Activated naive CD4-positive, alpha-beta T cell treated with anti-CD3 and anti-CD28 coated beads for 36 hours (primary cell): ENCODE results near the gene LYAR. TPM values are rescaled to one million over a fixed set of nuclear protein-coding genes. Genes with fewer than 3 reads are reported as not detected.

Source experiments
- CTCF ChIA-PET: fragments of 350-600 bp; sonication (Branson Sonifier 250); formaldehyde crosslinking; loops from one replicate; lab custom pipeline; 2021; ENCODE audit warnings: antibody characterized with exemption; lab: Charles Lee
- DNase-seq: peaks from one replicate; pipeline ENCODE4 v3.0.0-alpha.2; 2020
- H3K27ac Mint-ChIP-seq: one replicate; pipeline ENCODE4 v1.8.0; 2021; ENCODE audit warnings: mild to moderate bottlenecking, mixed read lengths
- H3K27me3 Mint-ChIP-seq: one replicate; pipeline ENCODE4 v1.8.0; 2021; ENCODE audit warnings: low read depth, mixed read lengths
- H3K36me3 Mint-ChIP-seq: one replicate; pipeline ENCODE4 v1.8.0; 2021; ENCODE audit warnings: low read depth, mixed read lengths
- H3K4me1 Mint-ChIP-seq: one replicate; pipeline ENCODE4 v1.8.0; 2021; ENCODE audit warnings: low read depth, mixed read lengths
- H3K4me3 Mint-ChIP-seq: one replicate; pipeline ENCODE4 v1.8.0; 2021; ENCODE audit warnings: mild to moderate bottlenecking, moderate library complexity, mixed read lengths
- H3K9me3 Mint-ChIP-seq: one replicate; pipeline ENCODE4 v1.8.0; 2021; ENCODE audit warnings: mixed read lengths
- intact Hi-C: fragments of 100-400 bp; cut with micrococcal nuclease; formaldehyde crosslinking; loops from one replicate; pipeline ENCODE4 v1.15.1; 2023
- total RNA-seq, 2 experiments: library from RNA; stranded (reverse); gene quantifications; one replicate each; pipeline ENCODE4 v1.2.3, GENCODE V29; 2021

Gene LYAR
- total RNA-seq = 10 to 100 TPM; 42.3 to 42.4 TPM

- peaks cover 55% of the 10 kb centered on the region for H3K4me1 Mint-ChIP-seq
- peak within 1 kb of the TSS; percentile 95 for H3K4me3 Mint-ChIP-seq
- no peaks in the 10 kb centered on the region for H3K27me3 Mint-ChIP-seq
- DNase-seq = peak; percentile 96
- H3K27ac Mint-ChIP-seq = peak within 1 kb of the TSS; percentile 78
- intact Hi-C loops = loop anchor here (1.0 to 2.0 kb wide), 4 partner anchors 42 to 335 kb away; partner anchors contain the start of genes NSG1 and TMEM128
- H3K36me3 Mint-ChIP-seq = peaks cover 20% of the 10 kb centered on the region
- no peaks in the 10 kb centered on the region for H3K9me3 Mint-ChIP-seq
- CTCF ChIA-PET = no interaction called here
These were observed at the start of gene LYAR, which contains the start of gene ZBTB49 for GRCh38 chr4:4289941-4290850. Gene LYAR (minus strand): TSS chr4:4290154. CDS start chr4:4283742, 6,412 bp downstream. Gene ZBTB49 (plus strand): TSS chr4:4290251. CDS start chr4:4299946, 9,695 bp downstream.

- H3K27ac Mint-ChIP-seq = no peak overlapping the region
- no peak for DNase-seq
- no peaks in the 10 kb centered on the region for H3K9me3 Mint-ChIP-seq
- CTCF ChIA-PET = interaction anchor here (1.8 kb wide), 1 partner anchor 88 kb away, joined by 8 read pairs; no protein-coding TSS in a partner anchor
- peaks cover 13% of the 10 kb centered on the region for H3K4me1 Mint-ChIP-seq
- H3K4me3 Mint-ChIP-seq = no peak overlapping the region
- H3K27me3 Mint-ChIP-seq = no peaks in the 10 kb centered on the region
- intact Hi-C loops = loop anchor here (5.0 kb wide), 1 partner anchor 352 kb away; no protein-coding TSS in a partner anchor
- H3K36me3 Mint-ChIP-seq = no peaks in the 10 kb centered on the region
These were observed 49.6 kb upstream of the LYAR start for GRCh38 chr4:4339504-4340085.

GRCh38 chr4:4338210-4339001 is 48.5 kb upstream of the LYAR start:
- Mint-ChIP-seq H3K9me3 (no peaks in the 10 kb centered on the region), H3K4me3 (no peak overlapping the region), H3K36me3 (no peaks in the 10 kb centered on the region), H3K27me3 (no peaks in the 10 kb centered on the region), H3K27ac (no peak overlapping the region), H3K4me1 (peaks cover 15% of the 10 kb centered on the region)
- CTCF ChIA-PET = interaction anchor here (1.1 to 1.8 kb wide), 3 partner anchors 78 to 87 kb away, joined by 3 to 8 read pairs (median 7); no protein-coding TSS in a partner anchor
- DNase-seq = no peak
- intact Hi-C loops = loop anchor here (5.0 kb wide), 1 partner anchor 351 kb away; no protein-coding TSS in a partner anchor

GRCh38 chr4:4334798-4335520 is 45.0 kb upstream of the LYAR start:
- intact Hi-C loops = loop anchor here (1.0 to 5.0 kb wide), 5 partner anchors 45 to 348 kb away; partner anchors contain the start of genes LYAR, TMEM128 and ZBTB49
- CTCF ChIA-PET = interaction anchor here (2.3 to 3.6 kb wide), 2 partner anchors 75 to 83 kb away, joined by 8 to 15 read pairs; no protein-coding TSS in a partner anchor
- Mint-ChIP-seq H3K27me3 (no peaks in the 10 kb centered on the region), H3K9me3 (no peaks in the 10 kb centered on the region), H3K27ac (no peak overlapping the region), H3K4me3 (no peak overlapping the region), H3K36me3 (no peaks in the 10 kb centered on the region), H3K4me1 (peaks cover 8% of the 10 kb centered on the region)
- DNase-seq = peak; percentile 88

GRCh38 chr4:4333265-4333706 is 43.3 kb upstream of the LYAR start:
- no peak overlapping the region for H3K4me3 Mint-ChIP-seq
- no peak overlapping the region for H3K27ac Mint-ChIP-seq
- H3K27me3 Mint-ChIP-seq = no peaks in the 10 kb centered on the region
- DNase-seq = no peak
- H3K36me3 Mint-ChIP-seq = no peaks in the 10 kb centered on the region
- intact Hi-C loops = no loop called here
- H3K9me3 Mint-ChIP-seq = no peaks in the 10 kb centered on the region
- H3K4me1 Mint-ChIP-seq = peaks cover 8% of the 10 kb centered on the region
- CTCF ChIA-PET = interaction anchor here (0.8 to 3.6 kb wide), 3 partner anchors 10 to 82 kb away, joined by 3 to 15 read pairs (median 4); no protein-coding TSS in a partner anchor

- no peak overlapping the region for H3K4me3 Mint-ChIP-seq
- H3K4me1 Mint-ChIP-seq = peaks cover 8% of the 10 kb centered on the region
- no peaks in the 10 kb centered on the region for H3K27me3 Mint-ChIP-seq
- intact Hi-C loops = no loop called here
- no peak for DNase-seq
- no peaks in the 10 kb centered on the region for H3K9me3 Mint-ChIP-seq
- no peak overlapping the region for H3K27ac Mint-ChIP-seq
- H3K36me3 Mint-ChIP-seq = no peaks in the 10 kb centered on the region
- CTCF ChIA-PET = interaction anchor here (0.8 to 1.0 kb wide), 2 partner anchors 11 to 82 kb away, joined by 4 read pairs; no protein-coding TSS in a partner anchor
These were observed 42.6 kb upstream of the LYAR start for GRCh38 chr4:4332529-4332928.

- H3K27me3 Mint-ChIP-seq = no peaks in the 10 kb centered on the region
- DNase-seq = no peak
- H3K9me3 Mint-ChIP-seq = no peaks in the 10 kb centered on the region
- no peak overlapping the region for H3K27ac Mint-ChIP-seq
- no peak overlapping the region for H3K4me3 Mint-ChIP-seq
- no peaks in the 10 kb centered on the region for H3K36me3 Mint-ChIP-seq
- CTCF ChIA-PET = no interaction called here
- H3K4me1 Mint-ChIP-seq = peaks cover 8% of the 10 kb centered on the region
- intact Hi-C loops = no loop called here
These were observed 40.8 kb upstream of the LYAR start for GRCh38 chr4:4330794-4331193.

GRCh38 chr4:4329496-4329895 is 39.5 kb upstream of the LYAR start:
- no peaks in the 10 kb centered on the region for H3K9me3 Mint-ChIP-seq

GRCh38 chr4:4328840-4329239 is 38.9 kb upstream of the LYAR start:
- H3K36me3 Mint-ChIP-seq = no peaks in the 10 kb centered on the region
- intact Hi-C loops = no loop called here
- CTCF ChIA-PET = interaction anchor here (1.0 kb wide), 1 partner anchor 77 kb away, joined by 5 read pairs; no protein-coding TSS in a partner anchor
- no peak overlapping the region for H3K4me3 Mint-ChIP-seq
- no peaks in the 10 kb centered on the region for H3K4me1 Mint-ChIP-seq
- no peaks in the 10 kb centered on the region for H3K27me3 Mint-ChIP-seq
- no peak overlapping the region for H3K27ac Mint-ChIP-seq
- no peaks in the 10 kb centered on the region for H3K9me3 Mint-ChIP-seq
- no peak for DNase-seq

More at GRCh38 chr4:4329496-4329895, 39.5 kb upstream of the LYAR start:
- H3K4me3 Mint-ChIP-seq = no peak overlapping the region
- intact Hi-C loops = no loop called here
- H3K27ac Mint-ChIP-seq = no peak overlapping the region
- H3K4me1 Mint-ChIP-seq = peaks cover under 1% of the 10 kb centered on the region
- H3K27me3 Mint-ChIP-seq = no peaks in the 10 kb centered on the region
- no peak for DNase-seq
- no peaks in the 10 kb centered on the region for H3K36me3 Mint-ChIP-seq
- CTCF ChIA-PET = interaction anchor here (1.0 kb wide), 1 partner anchor 78 kb away, joined by 5 read pairs; no protein-coding TSS in a partner anchor

- H3K27ac Mint-ChIP-seq = no peak overlapping the region
- CTCF ChIA-PET = no interaction called here
- H3K27me3 Mint-ChIP-seq = no peaks in the 10 kb centered on the region
- H3K4me1 Mint-ChIP-seq = no peaks in the 10 kb centered on the region
- no peak overlapping the region for H3K4me3 Mint-ChIP-seq
- no peak for DNase-seq
- no peaks in the 10 kb centered on the region for H3K36me3 Mint-ChIP-seq
- intact Hi-C loops = no loop called here
- H3K9me3 Mint-ChIP-seq = no peaks in the 10 kb centered on the region
These were observed 38.3 kb upstream of the LYAR start for GRCh38 chr4:4328206-4328605.

GRCh38 chr4:4327652-4328121 is 37.7 kb upstream of the LYAR start:
- DNase-seq = no peak
- H3K27me3 Mint-ChIP-seq = no peaks in the 10 kb centered on the region
- CTCF ChIA-PET = no interaction called here

More at GRCh38 chr4:4327652-4328121, 37.7 kb upstream of the LYAR start:
- Mint-ChIP-seq H3K4me1 (no peaks in the 10 kb centered on the region), H3K27ac (no peak overlapping the region), H3K36me3 (peaks cover 1% of the 10 kb centered on the region), H3K4me3 (no peak overlapping the region), H3K9me3 (no peaks in the 10 kb centered on the region)
- intact Hi-C loops = no loop called here
